HG02938 (cell line): ENCODE data around the gene KRT78.

ENCODE experiments used
- ATAC-seq: cut with Tn5 transposase; IDR thresholded peaks from one replicate; pipeline ENCODE4 v1.9.1; 2021; ENCODE audit warnings: mild to moderate bottlenecking, moderate library complexity; ENCODE audit not compliant: unreplicated experiment

Gene KRT78

DNA sequence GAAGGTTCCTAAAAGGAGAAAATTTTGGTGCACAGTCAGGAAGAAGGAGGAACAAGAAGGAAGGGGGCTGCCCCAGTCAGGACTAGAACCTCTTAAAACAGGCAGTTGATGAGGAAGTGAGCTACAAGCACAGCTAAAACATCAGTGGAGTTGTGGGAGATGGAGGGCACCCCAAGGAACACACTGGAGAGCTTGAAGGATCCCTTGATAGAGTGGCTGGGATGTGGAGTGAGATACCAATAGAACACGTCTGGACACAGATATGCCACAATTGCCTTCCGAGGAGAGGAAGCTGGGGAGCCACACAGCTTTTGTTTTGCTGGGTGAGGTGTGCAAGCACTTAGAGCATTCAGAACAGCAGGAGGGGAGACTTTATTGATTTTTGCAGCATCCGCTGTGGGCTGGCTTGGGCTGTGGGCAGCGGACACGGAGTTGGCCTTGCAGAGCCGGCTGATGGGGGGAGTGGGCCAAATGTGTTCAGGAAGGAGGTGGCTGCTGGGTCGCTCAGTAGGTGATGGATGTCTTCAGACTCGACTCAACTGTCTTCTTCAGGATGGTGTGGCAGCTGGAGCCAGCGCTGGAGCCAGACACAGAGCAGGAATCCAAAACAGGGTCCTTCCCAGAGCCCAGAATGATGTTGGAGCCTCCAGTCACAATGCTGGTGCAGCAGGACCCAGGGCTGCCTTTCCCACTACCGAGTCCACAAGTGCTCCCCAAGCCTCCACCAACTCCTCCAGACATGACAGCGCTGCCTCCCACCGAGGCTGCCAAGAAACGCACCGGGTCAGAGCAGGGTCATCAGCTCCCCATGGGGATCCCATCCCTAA, 10.0 kb downstream of the KRT78 start:
- ATAC-seq, result no peak

DNA sequence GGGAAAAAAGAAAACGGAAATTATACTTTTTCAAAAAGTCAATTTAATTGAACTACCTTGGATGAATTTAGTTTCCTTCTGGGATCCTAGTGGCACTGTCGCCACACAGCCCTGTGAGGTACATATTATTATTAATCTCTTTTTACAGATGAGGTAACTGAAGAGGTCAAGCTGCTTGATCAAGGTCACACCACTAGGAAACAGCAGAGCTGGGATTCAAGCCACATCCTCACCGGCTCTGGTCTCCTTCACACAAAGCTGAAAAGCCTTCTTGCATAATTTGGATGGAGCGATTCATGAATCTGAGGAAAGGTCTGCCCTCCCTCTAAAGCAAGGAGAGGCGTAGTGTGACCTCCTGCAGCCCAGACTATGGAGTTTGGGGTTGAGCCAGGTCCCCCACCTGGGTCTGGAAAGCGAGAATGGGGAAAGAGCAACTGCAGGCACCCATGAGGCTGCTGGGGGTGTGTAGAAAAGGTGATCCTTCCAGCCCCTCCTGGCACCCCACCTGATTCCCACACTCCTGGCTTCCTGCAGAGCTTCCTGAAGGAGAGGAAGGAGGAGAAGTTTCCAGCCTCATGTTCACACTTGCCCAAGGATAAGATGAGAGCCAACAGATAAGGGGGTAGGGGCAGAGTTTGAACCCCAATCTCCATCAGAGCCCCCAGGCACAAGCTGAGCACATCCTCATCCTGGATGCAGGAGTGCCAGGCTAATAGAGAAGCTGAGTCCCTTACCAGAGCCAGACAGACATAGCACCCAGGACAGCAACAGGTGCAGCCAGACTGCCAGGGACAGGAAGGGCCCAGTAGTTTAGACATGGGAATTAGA, 10.8 kb downstream of the KRT78 start:
- no peak for ATAC-seq

- no peak for ATAC-seq
Observed at GRCh38 chr12:52837413-52837741, 11.4 kb downstream of the KRT78 start.

- ATAC-seq, result no peak
Observed at GRCh38 chr12:52836491-52837412, 12.0 kb downstream of the KRT78 start.

GRCh38 chr12:52836042-52836466, 12.7 kb downstream of the KRT78 start:
- no peak for ATAC-seq

- no peak for ATAC-seq
Observed at GRCh38 chr12:52835271-52836041, 13.3 kb downstream of the KRT78 start.

GRCh38 chr12:52834727-52835001, 14.1 kb downstream of the KRT78 start:
- ATAC-seq, result no peak

- ATAC-seq, result no peak
Observed at GRCh38 chr12:52833922-52834726, 14.7 kb downstream of the KRT78 start, which contains the start of gene KRT79. Gene KRT79 (minus strand): TSS chr12:52834311. CDS start chr12:52834260, 51 bp downstream.

- ATAC-seq, result no peak
Observed at GRCh38 chr12:52832985-52833905, 15.5 kb downstream of the KRT78 start.

DNA sequence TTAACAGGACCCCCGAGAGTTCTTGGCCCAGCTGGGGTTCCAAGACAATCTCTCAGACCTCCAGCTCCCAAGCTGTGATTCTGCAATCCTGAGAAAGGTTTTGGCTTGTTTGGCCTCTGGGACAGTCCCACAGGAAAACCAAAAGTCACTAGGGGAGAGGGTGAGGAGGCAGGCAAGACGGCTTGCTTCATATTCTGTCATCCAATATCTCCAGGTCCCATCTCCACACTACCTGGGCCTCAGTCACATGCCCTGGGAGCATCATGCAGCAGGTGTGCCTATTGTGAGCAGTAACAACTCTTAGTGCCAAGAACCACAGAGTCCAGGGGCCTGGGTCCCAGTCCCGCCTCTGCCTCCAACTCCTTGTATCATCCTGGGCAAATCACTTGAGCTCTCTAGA, 16.3 kb downstream of the KRT78 start:
- ATAC-seq, result no peak

DNA sequence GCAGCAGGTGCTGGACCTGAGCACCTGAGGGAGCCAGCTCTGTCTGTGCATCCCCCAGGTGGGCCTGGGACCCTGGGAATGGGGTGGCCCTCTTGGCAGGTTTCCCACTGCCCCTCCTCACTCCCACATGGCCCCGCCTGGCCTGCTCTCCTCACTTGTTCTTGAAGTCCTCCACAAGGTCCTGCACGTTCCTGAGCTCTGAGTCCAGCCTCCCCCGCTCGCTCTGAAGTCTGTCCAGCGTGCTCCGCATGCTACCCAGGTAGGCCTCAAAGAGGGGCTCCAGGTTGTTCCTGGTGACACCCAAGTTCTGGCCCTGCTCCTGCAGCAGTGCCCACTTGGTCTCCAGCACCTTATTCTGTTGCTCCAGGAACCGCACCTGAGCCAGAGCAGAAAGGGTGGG, 17.5 kb downstream of the KRT78 start:
- ATAC-seq, result no peak

DNA sequence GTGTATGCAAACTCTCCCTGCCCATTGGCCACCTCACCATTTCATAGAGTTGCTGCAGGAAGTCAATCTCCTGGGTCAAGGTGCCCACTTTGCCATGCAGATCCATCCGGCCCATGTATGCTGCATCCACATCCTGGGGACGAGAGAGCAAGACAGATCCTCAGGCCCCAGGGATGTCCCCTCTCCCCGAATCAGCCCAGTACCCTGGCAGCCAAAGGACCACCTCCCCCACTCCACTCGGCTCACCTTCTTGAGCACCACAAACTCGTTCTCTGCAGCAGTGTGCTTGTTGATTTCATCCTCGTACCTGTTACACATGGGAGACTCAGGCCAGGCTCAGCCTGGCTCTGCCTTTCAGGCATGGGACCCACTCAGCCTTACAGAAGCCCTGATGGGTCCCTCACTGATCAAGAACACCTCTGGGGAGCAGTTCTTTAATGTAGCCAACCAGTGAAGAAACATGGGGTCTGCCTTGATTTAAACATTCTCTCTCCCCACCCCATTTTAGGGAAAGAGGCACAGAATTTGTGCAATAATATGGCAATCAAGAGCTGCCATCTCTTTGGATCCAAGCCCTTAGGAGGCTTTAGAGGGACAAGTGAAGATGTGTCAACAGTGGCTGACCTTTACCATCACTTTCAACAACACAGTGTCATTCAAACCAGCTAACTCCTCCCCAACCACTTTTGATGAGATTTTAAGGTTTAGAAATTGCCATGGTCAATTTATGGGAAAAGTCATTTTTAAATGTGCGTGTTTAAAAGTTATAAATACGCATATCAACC, 18.6 kb downstream of the KRT78 start:
- ATAC-seq, result no peak

DNA sequence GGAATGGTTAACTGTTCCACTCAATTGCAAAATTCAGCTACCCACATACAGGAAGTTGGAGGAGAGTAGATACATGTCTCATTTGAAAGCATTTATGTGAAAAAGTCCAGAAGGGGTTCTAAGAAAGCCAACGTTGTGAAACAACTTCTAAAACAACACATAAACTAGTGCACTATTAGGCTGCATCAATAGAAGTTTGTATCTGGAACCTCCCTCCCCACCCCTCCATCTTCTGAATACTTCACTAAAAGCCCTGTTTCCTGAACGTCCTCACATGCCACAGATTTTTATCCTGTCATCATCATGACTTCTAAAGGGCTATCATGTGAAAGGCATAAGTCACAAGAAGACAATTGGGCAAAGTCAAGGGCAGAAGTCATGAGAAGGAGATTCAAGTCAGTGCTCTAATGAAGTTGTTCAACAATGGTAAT, 20.2 kb downstream of the KRT78 start:
- no peak for ATAC-seq

DNA sequence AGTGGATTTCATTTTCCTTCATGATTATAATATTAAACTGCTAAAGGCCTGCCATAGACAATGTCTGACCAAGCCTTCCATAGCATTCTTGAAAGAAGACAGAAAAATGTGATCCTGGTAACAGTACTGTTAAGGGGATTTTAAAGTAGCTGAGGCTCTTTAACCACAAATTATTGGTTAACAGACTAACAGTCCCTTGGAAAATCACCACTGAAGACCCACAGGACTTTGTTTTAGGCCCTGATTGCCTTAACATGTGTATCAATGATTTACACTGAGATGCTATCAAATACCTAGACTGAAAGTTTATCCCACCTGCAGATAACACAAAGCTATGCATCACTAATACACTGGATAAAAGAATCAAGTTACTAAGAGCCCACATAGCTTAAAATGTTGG, 20.6 kb downstream of the KRT78 start:
- no peak for ATAC-seq

DNA sequence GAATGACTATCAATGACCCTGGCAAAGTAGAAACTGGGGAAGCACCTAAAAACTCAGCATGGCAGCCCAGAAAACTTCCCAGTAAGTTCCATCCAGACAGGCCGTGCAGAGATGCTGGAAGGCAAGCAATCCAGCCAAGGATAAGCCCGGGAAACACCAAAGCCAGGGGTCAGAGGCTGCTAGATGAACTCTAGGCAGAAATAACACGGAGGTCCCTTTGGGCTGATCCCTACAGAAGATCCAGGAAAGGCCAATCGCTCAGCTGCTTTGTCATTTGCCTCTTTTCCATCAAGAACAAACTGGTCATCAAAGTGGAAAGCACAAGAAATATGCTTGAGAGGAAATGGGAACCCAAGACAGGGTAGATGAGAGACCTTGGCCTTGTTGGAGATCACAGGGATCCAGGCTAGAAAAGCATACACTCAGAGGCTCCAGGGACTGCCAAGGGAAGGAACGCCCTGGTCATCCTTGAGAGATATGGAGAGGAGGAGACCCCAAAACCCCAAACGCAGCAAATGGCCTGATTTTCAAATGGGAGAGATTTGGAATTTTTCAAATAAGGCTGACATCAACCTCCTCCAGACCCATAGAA, 21.2 kb downstream of the KRT78 start:
- no peak for ATAC-seq

GRCh38 chr12:52826611-52827498, 21.9 kb downstream of the KRT78 start:
- no peak for ATAC-seq
